Activated B cell treated with CpG ODN at 0.5 μM for 24 hours (primary cell): ENCODE results near the gene ASIC5. TPM values are rescaled to one million over a fixed set of nuclear protein-coding genes. Genes with fewer than 3 reads are reported as not detected.
"Not testable (repeated sequence)": the region's sequence is repeated elsewhere in the genome, so short reads cannot be mapped to it uniquely, and the experiment has no call there.

Experiments
- ATAC-seq: fragments of 200-7000 bp; cut with Tn5 transposase; one replicate; pipeline ENCODE4 v1.10.0; 2021; ENCODE audit warnings: low read depth, mild to moderate bottlenecking, moderate library complexity
- CTCF ChIA-PET: fragments of 350-600 bp; sonication (Branson Sonifier 250); formaldehyde crosslinking; loops from one replicate; lab custom pipeline; 2021; ENCODE audit warnings: antibody characterized with exemption; lab: Charles Lee
- POLR2A ChIA-PET: fragments of 350-600 bp; sonication (Branson Sonifier 250); formaldehyde crosslinking; loops from one replicate; lab custom pipeline; 2021; ENCODE audit warnings: antibody characterized with exemption; lab: Charles Lee
- DNase-seq: peaks from one replicate; pipeline ENCODE4 v3.0.0; 2022
- H3K27ac Mint-ChIP-seq: one replicate; pipeline ENCODE4 v1.8.0; 2020; ENCODE audit warnings: mixed read lengths
- H3K27me3 Mint-ChIP-seq: one replicate; pipeline ENCODE4 v1.8.0; 2021; ENCODE audit warnings: mixed read lengths
- H3K36me3 Mint-ChIP-seq: one replicate; pipeline ENCODE4 v1.8.0; 2021; ENCODE audit warnings: low read depth, mixed read lengths
- H3K4me1 Mint-ChIP-seq: one replicate; pipeline ENCODE4 v1.8.0; 2021; ENCODE audit warnings: mixed read lengths
- H3K4me3 Mint-ChIP-seq: one replicate; pipeline ENCODE4 v1.8.0; 2020; ENCODE audit warnings: mild to moderate bottlenecking, mixed read lengths
- H3K9me3 Mint-ChIP-seq: one replicate; pipeline ENCODE4 v1.8.0; 2020; ENCODE audit warnings: mixed read lengths
- intact Hi-C: fragments of 100-400 bp; cut with micrococcal nuclease; formaldehyde crosslinking; loops from one replicate; pipeline ENCODE4 v1.15.1; 2024
- total RNA-seq: library from RNA; stranded (reverse); gene quantifications from 2 replicates; pipeline ENCODE4 v1.2.3, GENCODE V29; 2022
- TF ChIP-seq, protein P1 (sequence below): fragments of 200-600 bp; IDR thresholded peaks from one replicate; pipeline ENCODE4 v1.8.0; 2022; ENCODE audit warnings: antibody characterized with exemption, mild to moderate bottlenecking

Gene ASIC5
- total RNA-seq, 1 donor from 2014 or later, result not detected

DNA sequence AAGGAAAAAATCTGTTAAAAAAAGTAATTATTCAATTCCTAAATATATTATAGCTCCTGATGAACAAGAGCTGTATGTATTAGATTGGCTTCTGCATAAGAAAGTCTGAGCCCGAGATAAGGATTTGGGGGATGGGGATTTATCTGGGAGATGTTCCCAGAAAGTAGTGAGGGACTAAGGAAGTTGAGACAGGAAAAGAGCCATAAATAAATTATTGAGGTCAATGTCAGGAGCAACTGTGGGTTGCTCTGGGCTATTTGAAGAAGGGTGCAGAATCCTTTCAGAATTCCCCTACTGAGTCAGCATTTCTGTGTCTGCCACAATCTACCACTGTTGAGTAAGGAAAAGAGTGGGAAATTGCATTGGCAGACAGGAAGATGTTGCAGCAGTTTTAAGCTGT, 34.3 kb upstream of the ASIC5 start:
- POLR2A ChIA-PET, result no interaction called here
- TF ChIP-seq, protein P1, sequence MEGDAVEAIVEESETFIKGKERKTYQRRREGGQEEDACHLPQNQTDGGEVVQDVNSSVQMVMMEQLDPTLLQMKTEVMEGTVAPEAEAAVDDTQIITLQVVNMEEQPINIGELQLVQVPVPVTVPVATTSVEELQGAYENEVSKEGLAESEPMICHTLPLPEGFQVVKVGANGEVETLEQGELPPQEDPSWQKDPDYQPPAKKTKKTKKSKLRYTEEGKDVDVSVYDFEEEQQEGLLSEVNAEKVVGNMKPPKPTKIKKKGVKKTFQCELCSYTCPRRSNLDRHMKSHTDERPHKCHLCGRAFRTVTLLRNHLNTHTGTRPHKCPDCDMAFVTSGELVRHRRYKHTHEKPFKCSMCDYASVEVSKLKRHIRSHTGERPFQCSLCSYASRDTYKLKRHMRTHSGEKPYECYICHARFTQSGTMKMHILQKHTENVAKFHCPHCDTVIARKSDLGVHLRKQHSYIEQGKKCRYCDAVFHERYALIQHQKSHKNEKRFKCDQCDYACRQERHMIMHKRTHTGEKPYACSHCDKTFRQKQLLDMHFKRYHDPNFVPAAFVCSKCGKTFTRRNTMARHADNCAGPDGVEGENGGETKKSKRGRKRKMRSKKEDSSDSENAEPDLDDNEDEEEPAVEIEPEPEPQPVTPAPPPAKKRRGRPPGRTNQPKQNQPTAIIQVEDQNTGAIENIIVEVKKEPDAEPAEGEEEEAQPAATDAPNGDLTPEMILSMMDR, result no peak
- DNase-seq (no peak), ATAC-seq (no peak)
- intact Hi-C loops, result no loop called here
- Mint-ChIP-seq H3K27ac (no peak overlapping the region), H3K36me3 (no peaks in the 10 kb centered on the region), H3K4me3 (no peak overlapping the region), H3K4me1 (no peaks in the 10 kb centered on the region), H3K27me3 (no peaks in the 10 kb centered on the region), H3K9me3 (peaks cover 10% of the 10 kb centered on the region)
- CTCF ChIA-PET, result no interaction called here

GRCh38 chr4:155899891-155900290, 33.8 kb upstream of the ASIC5 start:
- DNase-seq, result no peak
- TF ChIP-seq, protein P1, result no peak
- intact Hi-C loops, result no loop called here
- H3K27ac Mint-ChIP-seq, result no peak overlapping the region
- ChIA-PET CTCF (no interaction called here), POLR2A (no interaction called here)
- no peaks in the 10 kb centered on the region for H3K36me3 Mint-ChIP-seq
- H3K27me3 Mint-ChIP-seq, result no peaks in the 10 kb centered on the region
- ATAC-seq, result no peak
- peaks cover 10% of the 10 kb centered on the region for H3K9me3 Mint-ChIP-seq
- H3K4me3 Mint-ChIP-seq, result no peak overlapping the region
- no peaks in the 10 kb centered on the region for H3K4me1 Mint-ChIP-seq

DNA sequence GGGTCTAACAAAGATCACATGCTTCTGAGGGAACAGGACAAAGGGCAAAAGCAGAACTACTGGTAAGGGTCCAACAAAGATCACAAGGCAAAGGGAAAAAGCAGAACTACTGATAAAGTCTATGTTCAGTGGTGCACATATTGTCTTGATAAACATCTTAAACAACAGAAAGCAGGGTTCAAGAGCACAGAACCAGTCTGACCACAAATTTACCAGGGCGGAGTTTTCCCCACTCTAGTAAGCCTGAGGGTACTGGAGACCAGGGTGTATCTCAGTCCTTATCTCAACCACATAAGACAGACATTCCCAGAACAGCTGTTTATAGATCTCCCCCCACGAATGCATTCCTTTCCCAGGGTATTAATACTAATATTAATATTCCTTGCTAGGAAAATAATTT, 32.3 kb upstream of the ASIC5 start:
- H3K36me3 Mint-ChIP-seq, H3K27me3 Mint-ChIP-seq, intact Hi-C loops, H3K27ac Mint-ChIP-seq, H3K4me1 Mint-ChIP-seq, POLR2A ChIA-PET, CTCF ChIA-PET, H3K4me3 Mint-ChIP-seq, ATAC-seq, DNase-seq, H3K9me3 Mint-ChIP-seq: not testable (repeated sequence)

- TF ChIP-seq, protein P1, result no peak
- Mint-ChIP-seq H3K27ac (no peak overlapping the region), H3K9me3 (no peaks in the 10 kb centered on the region), H3K36me3 (no peaks in the 10 kb centered on the region), H3K4me1 (no peaks in the 10 kb centered on the region), H3K27me3 (no peaks in the 10 kb centered on the region), H3K4me3 (no peak overlapping the region)
- CTCF ChIA-PET, result no interaction called here
- intact Hi-C loops, result no loop called here
- ATAC-seq, result no peak
- POLR2A ChIA-PET, result no interaction called here
- no peak for DNase-seq
Observed at GRCh38 chr4:155891058-155891457, 25.0 kb upstream of the ASIC5 start.

GRCh38 chr4:155889946-155890345, 23.9 kb upstream of the ASIC5 start:
- H3K27ac Mint-ChIP-seq, result no peak overlapping the region
- no peak for ATAC-seq
- intact Hi-C loops, result no loop called here
- TF ChIP-seq, protein P1, result no peak
- no peaks in the 10 kb centered on the region for H3K27me3 Mint-ChIP-seq
- no peaks in the 10 kb centered on the region for H3K4me1 Mint-ChIP-seq
- no peaks in the 10 kb centered on the region for H3K9me3 Mint-ChIP-seq
- CTCF ChIA-PET, result interaction anchor here (0.6 kb wide), 1 partner anchor 320 kb away, joined by 4 read pairs; no protein-coding TSS in a partner anchor
- no peak for DNase-seq
- no peaks in the 10 kb centered on the region for H3K36me3 Mint-ChIP-seq
- POLR2A ChIA-PET, result no interaction called here
- no peak overlapping the region for H3K4me3 Mint-ChIP-seq
